Measurements from ENCODE around the gene HMGCS2. TPM values are rescaled to one million over a fixed set of nuclear protein-coding genes. Genes with fewer than 3 reads are reported as not detected.

HMGCS2 gene
- total RNA-seq, 2 experiments from 2014 or later: not detected

DNA sequence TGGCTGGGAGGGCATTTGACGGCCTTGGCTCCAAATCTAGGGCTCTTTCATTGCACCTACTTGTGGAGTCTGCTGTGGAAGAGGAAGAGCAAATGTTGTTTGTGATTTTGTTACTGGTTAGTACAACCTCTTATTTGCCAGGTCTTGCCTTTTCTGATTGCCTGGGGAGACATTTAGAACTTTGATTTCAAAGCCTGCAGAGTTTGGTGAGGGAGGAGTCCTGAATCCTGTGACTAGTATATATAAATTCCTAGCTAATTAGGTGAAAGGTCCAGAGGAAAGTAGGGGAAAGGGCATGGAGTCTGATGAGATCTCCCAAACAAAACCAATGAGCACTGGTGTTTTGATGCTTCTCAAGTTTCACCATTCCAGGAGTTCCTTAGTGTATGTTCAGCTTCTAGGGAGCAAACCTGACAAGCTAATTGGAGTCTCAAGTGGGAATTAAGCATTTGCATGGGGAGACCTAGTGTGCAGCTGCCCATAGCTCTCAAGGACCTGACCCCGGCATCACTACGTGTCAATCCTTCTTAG, 5.1 kb upstream of the HMGCS2 start:
- CTCF ChIA-PET: interaction anchor here (1.9 kb wide), 1 partner anchor 29 kb away, joined by 4 read pairs; no protein-coding TSS in a partner anchor
- DNase-seq: no peak
- intact Hi-C loops (cut with micrococcal nuclease): no loop called here
- H3K4me1 Mint-ChIP-seq (ENCODE audit: low read depth): no peaks in the 10 kb centered on the region
- H3K27ac Mint-ChIP-seq: no peak overlapping the region
- no peaks in the 10 kb centered on the region for H3K36me3 Mint-ChIP-seq (ENCODE audit: low read depth)
- no peaks in the 10 kb centered on the region for H3K27me3 Mint-ChIP-seq (ENCODE audit: low read depth)
- H3K9me3 Mint-ChIP-seq: no peaks in the 10 kb centered on the region
- H3K4me3 Mint-ChIP-seq: no peak overlapping the region

DNA sequence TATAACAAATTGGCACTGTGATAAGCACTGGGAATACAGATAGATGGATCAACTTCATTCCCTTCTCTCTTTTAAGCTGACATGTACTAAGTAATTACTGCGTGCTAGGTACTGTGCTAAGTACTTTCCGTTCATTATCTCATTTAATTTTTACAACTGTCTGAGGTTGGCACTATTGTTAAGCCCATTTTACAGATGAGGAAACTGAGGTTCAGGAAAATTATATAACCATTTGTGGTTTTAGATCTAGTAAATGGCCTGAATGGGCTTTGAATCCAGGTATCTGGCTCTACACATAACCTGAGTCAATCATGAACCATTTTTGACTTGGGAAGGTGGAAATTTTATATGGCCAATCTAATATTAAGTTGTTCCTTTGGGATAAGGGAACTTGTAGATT, 3.6 kb upstream of the HMGCS2 start:
- CTCF ChIA-PET: interaction anchor here (1.0 kb wide), 1 partner anchor 29 kb away, joined by 3 read pairs; no protein-coding TSS in a partner anchor
- no peaks in the 10 kb centered on the region for H3K36me3 Mint-ChIP-seq (ENCODE audit: low read depth)

DNA sequence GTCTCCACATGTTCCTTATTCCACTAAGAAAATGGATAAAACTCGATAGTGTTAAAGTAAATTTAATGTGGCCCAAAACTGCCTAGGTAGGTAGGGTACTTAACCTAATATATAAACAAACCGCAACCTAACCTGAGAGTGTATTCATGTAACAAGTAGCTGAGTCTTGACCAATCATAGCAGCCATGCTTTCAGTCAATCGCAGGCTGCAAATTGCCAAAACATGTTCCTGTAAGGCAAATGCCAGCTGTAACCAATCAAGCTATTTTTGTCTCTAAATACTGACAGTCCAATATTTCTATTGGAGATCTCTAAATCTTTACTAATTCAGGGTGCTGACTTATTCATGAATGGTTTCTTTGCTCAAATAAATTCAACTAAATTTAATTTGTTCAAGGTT, 3.1 kb upstream of the HMGCS2 start:
- Mint-ChIP-seq H3K27me3 (ENCODE audit: low read depth) (peaks cover 8% of the 10 kb centered on the region), H3K36me3 (ENCODE audit: low read depth) (no peaks in the 10 kb centered on the region), H3K4me3 (no peak overlapping the region), H3K27ac (no peak overlapping the region), H3K4me1 (ENCODE audit: low read depth) (peaks cover 4% of the 10 kb centered on the region), H3K9me3 (no peaks in the 10 kb centered on the region)
- intact Hi-C loops (cut with micrococcal nuclease): no loop called here
- no peak for DNase-seq
- CTCF ChIA-PET: interaction anchor here (0.6 to 1.0 kb wide), 2 partner anchors 29 to 155 kb away, joined by 3 to 4 read pairs; no protein-coding TSS in a partner anchor

More for the DNA sequence above, 3.6 kb upstream of the HMGCS2 start:
- H3K27ac Mint-ChIP-seq: no peak overlapping the region
- H3K4me1 Mint-ChIP-seq (ENCODE audit: low read depth): peaks cover 2% of the 10 kb centered on the region
- no peaks in the 10 kb centered on the region for H3K9me3 Mint-ChIP-seq
- intact Hi-C loops (cut with micrococcal nuclease): no loop called here
- H3K27me3 Mint-ChIP-seq (ENCODE audit: low read depth): peaks cover 2% of the 10 kb centered on the region
- no peak for DNase-seq
- no peak overlapping the region for H3K4me3 Mint-ChIP-seq

DNA sequence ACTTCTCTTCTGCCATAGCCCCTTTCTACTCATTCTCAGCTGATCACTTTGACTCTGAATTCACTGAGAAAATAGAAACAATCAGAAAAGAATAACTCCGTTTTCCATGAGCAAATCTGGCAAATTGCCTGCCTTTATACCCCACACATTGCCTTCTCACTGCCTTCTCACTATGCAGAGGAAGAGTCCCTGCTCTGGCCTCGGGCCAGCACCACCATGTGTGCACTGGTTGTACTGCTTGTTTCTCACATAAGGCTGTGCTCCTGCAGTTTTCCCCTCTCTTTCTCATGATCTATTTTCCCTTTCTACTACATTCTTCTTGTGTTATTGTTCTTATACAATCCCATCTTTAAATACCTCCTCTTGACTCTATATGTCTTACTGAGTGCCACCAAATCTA, 2.3 kb upstream of the HMGCS2 start:
- H3K27me3 Mint-ChIP-seq (ENCODE audit: low read depth): peaks cover 8% of the 10 kb centered on the region
- no peaks in the 10 kb centered on the region for H3K9me3 Mint-ChIP-seq
- no peak for DNase-seq
- H3K36me3 Mint-ChIP-seq (ENCODE audit: low read depth): no peaks in the 10 kb centered on the region
- intact Hi-C loops (cut with micrococcal nuclease): no loop called here
- CTCF ChIA-PET: no interaction called here
- H3K4me3 Mint-ChIP-seq: no peak overlapping the region
- no peak overlapping the region for H3K27ac Mint-ChIP-seq
- peaks cover 4% of the 10 kb centered on the region for H3K4me1 Mint-ChIP-seq (ENCODE audit: low read depth)

DNA sequence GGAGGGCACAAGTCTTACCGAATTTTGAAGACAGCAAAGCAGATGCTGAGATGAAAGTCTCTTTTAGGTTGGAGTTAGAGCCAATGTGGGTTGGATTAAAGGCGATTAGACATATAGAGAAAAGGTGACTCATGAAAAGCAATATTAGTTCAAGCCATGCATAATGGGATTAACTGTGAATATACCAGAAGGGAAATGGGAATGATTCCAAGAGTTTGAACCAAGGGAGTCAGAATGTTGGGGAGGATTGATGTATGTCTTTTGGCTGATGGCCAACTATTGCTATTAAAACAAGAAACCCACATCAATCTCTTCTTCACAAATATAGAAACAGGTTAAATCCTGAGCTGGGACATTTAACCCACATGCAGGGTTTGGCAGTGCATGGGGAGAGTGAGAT, 1.2 kb downstream of the HMGCS2 start:
- Mint-ChIP-seq H3K27me3 (ENCODE audit: low read depth) (peaks cover 11% of the 10 kb centered on the region), H3K36me3 (ENCODE audit: low read depth) (no peaks in the 10 kb centered on the region), H3K9me3 (no peaks in the 10 kb centered on the region), H3K4me3 (no peak overlapping the region), H3K27ac (no peak overlapping the region), H3K4me1 (ENCODE audit: low read depth) (peaks cover 4% of the 10 kb centered on the region)
- DNase-seq: no peak
- intact Hi-C loops (cut with micrococcal nuclease): no loop called here
- CTCF ChIA-PET: interaction anchor here (1.1 to 2.6 kb wide), 3 partner anchors 11 to 23 kb away, joined by 3 to 9 read pairs (median 3); no protein-coding TSS in a partner anchor

DNA sequence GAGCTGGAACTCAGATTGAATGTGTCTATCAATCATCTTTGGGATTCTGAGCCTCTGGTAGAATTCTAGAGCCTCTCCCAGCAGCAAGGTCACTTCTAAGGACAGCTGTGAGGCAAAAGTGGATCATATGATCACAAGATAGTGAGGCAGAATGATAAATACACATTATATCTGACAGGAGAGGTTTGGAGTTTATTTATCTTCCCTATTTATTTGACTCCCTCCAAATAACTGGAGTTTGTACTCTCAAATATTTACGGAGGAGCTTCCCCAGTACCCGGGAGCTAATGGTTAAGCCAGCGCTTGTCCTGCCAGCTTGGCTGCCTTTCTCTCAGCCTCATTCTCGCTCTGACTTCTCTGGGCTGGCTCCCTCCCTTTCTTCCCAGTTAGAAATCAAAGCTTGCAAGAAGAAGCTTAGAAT, 2.3 kb downstream of the HMGCS2 start:
- H3K36me3 Mint-ChIP-seq (ENCODE audit: low read depth): no peaks in the 10 kb centered on the region
- CTCF ChIA-PET: interaction anchor here (2.6 kb wide), 1 partner anchor 22 kb away, joined by 9 read pairs; no protein-coding TSS in a partner anchor
- peaks cover 4% of the 10 kb centered on the region for H3K4me1 Mint-ChIP-seq (ENCODE audit: low read depth)
- no peaks in the 10 kb centered on the region for H3K9me3 Mint-ChIP-seq
- H3K4me3 Mint-ChIP-seq: no peak overlapping the region
- H3K27me3 Mint-ChIP-seq (ENCODE audit: low read depth): peaks cover 11% of the 10 kb centered on the region
- DNase-seq: no peak
- intact Hi-C loops (cut with micrococcal nuclease): no loop called here
- no peak overlapping the region for H3K27ac Mint-ChIP-seq

DNA sequence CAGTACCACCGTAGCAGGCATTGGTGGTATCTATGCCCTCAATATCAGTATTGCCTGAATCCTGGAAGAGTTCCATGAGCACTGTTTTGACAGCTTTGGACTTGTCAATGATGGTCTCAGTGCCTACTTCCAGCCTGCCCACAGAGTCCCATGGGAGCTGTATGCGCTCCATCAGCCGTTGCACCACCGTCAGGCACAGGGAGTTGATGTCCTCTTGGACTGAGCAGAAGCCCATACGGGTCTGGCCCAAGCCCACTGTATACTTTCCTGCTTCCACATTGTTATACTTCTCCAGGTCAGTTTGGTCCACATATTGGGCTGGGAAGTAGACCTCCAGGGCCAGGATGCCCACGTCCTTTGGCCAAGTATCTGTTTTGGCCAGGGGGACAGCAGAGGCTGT, 4.5 kb downstream of the HMGCS2 start:
- CTCF ChIA-PET: interaction anchor here (0.8 kb wide), 1 partner anchor 88 kb away, joined by 3 read pairs; no protein-coding TSS in a partner anchor
- Mint-ChIP-seq H3K9me3 (no peaks in the 10 kb centered on the region), H3K27me3 (ENCODE audit: low read depth) (peaks cover 11% of the 10 kb centered on the region), H3K4me3 (no peak overlapping the region), H3K4me1 (ENCODE audit: low read depth) (peaks cover 4% of the 10 kb centered on the region), H3K36me3 (ENCODE audit: low read depth) (no peaks in the 10 kb centered on the region), H3K27ac (no peak overlapping the region)
- intact Hi-C loops (cut with micrococcal nuclease): no loop called here
- no peak for DNase-seq

DNA sequence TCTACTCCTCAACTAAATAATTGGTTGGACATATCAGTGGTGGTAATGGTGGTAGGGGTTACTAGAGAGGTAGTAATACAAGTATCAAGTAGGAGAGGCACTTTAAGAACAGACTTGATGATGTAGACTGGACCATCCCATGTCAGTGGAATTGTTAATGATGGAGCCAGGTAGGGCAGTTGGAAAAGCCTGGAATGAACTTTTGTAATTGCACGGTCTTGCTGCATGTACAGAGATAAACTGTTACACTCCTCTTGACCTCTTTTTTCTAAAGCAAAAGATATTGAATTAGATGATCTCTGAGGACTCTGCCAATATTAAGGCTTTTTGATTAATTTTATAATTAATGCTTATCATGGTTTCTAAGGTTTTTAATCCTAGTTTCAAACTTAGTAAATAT, 5.8 kb downstream of the HMGCS2 start:
- Mint-ChIP-seq H3K9me3 (no peaks in the 10 kb centered on the region), H3K27me3 (ENCODE audit: low read depth) (peaks cover 11% of the 10 kb centered on the region), H3K27ac (no peak overlapping the region), H3K4me3 (no peak overlapping the region), H3K4me1 (ENCODE audit: low read depth) (peaks cover 4% of the 10 kb centered on the region), H3K36me3 (ENCODE audit: low read depth) (no peaks in the 10 kb centered on the region)
- no peak for DNase-seq
- intact Hi-C loops (cut with micrococcal nuclease): no loop called here
- CTCF ChIA-PET: interaction anchor here (0.9 kb wide), 1 partner anchor 18 kb away, joined by 4 read pairs; no protein-coding TSS in a partner anchor

DNA sequence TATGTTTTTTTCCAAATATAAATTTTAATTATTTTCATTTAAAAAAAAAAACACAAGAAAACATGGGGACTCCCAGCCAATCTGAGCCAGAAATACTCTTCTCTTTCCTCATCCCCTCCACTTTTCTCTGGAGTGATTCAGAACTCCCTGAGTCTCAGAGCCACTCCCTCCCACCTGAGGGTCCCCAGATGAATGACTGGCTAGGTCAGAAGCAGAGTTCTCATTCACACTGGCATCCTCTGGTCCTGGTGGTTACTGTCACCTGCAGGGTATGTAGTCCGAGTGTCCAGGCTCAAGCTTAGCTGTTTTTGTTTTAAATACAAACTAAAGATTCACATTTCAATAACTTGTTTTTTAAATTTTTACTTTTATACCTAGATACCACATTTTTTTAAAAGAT, 6.3 kb downstream of the HMGCS2 start:
- Mint-ChIP-seq H3K27ac (no peak overlapping the region), H3K4me3 (no peak overlapping the region), H3K9me3 (no peaks in the 10 kb centered on the region), H3K27me3 (ENCODE audit: low read depth) (peaks cover 9% of the 10 kb centered on the region), H3K36me3 (ENCODE audit: low read depth) (no peaks in the 10 kb centered on the region), H3K4me1 (ENCODE audit: low read depth) (peaks cover 3% of the 10 kb centered on the region)
- CTCF ChIA-PET: no interaction called here
- intact Hi-C loops (cut with micrococcal nuclease): no loop called here
- no peak for DNase-seq

DNA sequence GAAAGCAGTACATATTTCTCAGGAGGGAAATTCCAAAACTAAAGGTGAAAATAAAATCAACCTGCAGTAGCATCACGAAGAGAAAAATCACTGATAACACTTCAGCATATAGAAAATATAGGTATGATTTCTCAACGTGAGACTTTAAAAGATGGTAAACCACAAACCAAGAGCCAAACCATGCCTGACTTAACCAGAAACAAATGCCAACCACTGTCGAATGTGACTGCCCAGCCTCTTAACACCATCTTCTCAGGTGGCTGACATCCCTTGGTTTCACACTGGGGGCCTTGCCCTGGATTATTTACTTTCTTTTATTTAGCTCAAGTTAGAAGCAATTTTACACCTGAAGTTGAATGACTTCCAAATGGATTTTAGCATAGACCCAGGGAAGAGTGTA, 10.1 kb downstream of the HMGCS2 start:
- Mint-ChIP-seq H3K27me3 (ENCODE audit: low read depth) (no peaks in the 10 kb centered on the region), H3K4me1 (ENCODE audit: low read depth) (no peaks in the 10 kb centered on the region), H3K36me3 (ENCODE audit: low read depth) (no peaks in the 10 kb centered on the region), H3K9me3 (no peaks in the 10 kb centered on the region), H3K4me3 (no peak overlapping the region), H3K27ac (no peak overlapping the region)
- intact Hi-C loops (cut with micrococcal nuclease): no loop called here
- CTCF ChIA-PET: interaction anchor here (0.6 kb wide), 1 partner anchor 124 kb away, joined by 3 read pairs; no protein-coding TSS in a partner anchor
- DNase-seq: no peak

DNA sequence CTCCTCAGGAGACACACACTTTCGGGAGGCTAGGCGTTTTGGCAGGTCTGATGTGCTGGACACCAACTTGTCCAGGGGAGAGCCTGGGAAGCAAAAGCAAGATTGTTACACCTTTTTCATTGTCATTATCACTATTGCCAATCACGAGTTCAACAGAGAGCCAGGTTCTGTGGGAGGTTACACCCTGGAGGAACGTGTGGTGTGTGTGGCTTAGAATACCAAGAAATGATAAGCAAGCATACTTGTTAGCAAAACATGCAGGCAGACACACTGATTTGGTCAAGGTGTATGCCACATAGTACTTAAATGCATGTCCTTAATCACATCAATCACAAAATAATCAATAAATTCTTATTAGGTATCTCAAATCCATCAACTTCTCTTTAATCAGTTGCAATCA, 16.1 kb downstream of the HMGCS2 start:
- DNase-seq: no peak
- Mint-ChIP-seq H3K27me3 (ENCODE audit: low read depth) (peaks cover 2% of the 10 kb centered on the region), H3K4me1 (ENCODE audit: low read depth) (no peaks in the 10 kb centered on the region), H3K27ac (no peak overlapping the region), H3K36me3 (ENCODE audit: low read depth) (no peaks in the 10 kb centered on the region), H3K4me3 (no peak overlapping the region), H3K9me3 (no peaks in the 10 kb centered on the region)
- intact Hi-C loops (cut with micrococcal nuclease): no loop called here
- CTCF ChIA-PET: interaction anchor here (6.2 kb wide), 1 partner anchor 9 kb away, joined by 24 read pairs; no protein-coding TSS in a partner anchor

DNA sequence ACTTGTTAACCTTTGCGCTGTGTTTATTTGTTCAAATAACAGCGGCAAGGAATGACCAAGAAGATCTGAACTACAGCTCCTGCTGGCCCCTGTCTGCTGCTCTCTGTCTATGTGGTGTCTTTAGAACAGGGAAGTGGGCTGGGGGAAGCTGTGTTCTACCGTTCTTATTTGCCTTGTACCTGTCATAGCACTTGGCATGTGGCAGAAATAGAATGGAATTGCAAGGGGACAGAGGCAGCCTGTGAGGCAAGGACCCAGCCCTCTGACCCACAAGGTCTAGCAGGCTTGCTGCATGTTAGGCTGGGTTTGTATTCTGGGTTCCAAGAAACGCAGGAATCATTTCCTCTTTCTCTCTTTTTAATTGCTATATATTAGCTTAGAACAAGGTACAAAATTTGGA, 20.7 kb downstream of the HMGCS2 start:
- no peak for DNase-seq
- no peaks in the 10 kb centered on the region for H3K9me3 Mint-ChIP-seq
- no peak overlapping the region for H3K27ac Mint-ChIP-seq
- CTCF ChIA-PET: no interaction called here
- intact Hi-C loops (cut with micrococcal nuclease): no loop called here
- H3K27me3 Mint-ChIP-seq (ENCODE audit: low read depth): peaks cover 2% of the 10 kb centered on the region
- H3K36me3 Mint-ChIP-seq (ENCODE audit: low read depth): peaks cover 10% of the 10 kb centered on the region
- H3K4me3 Mint-ChIP-seq: no peak overlapping the region
- peaks cover 15% of the 10 kb centered on the region for H3K4me1 Mint-ChIP-seq (ENCODE audit: low read depth)

DNA sequence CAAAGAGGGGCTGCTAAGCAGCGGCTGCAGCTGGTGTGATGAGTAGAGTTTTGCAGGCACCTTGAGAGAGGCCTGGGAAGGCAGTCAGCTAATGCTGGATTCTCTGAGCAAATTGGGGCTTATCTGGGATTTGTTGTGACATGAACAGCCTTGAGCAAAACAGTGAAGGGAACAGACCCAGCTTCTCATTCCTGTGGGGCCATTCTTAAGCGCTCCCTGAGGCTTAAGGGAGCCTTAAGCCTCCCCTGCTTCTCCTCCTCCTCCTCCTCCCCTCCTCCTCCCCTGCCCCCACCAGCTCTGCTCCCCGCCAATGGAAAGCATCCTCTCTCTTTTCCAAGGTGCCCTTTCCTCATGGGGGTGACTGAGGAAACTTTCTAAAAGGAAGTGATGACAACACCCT, 21.3 kb downstream of the HMGCS2 start:
- intact Hi-C loops (cut with micrococcal nuclease): no loop called here
- CTCF ChIA-PET: interaction anchor here (0.8 to 1.0 kb wide), 3 partner anchors 19 to 148 kb away, joined by 3 to 4 read pairs (median 3); no protein-coding TSS in a partner anchor

More for the DNA sequence above, 21.3 kb downstream of the HMGCS2 start:
- peaks cover 11% of the 10 kb centered on the region for H3K36me3 Mint-ChIP-seq (ENCODE audit: low read depth)
- H3K27ac Mint-ChIP-seq: no peak overlapping the region
- no peaks in the 10 kb centered on the region for H3K9me3 Mint-ChIP-seq
- H3K27me3 Mint-ChIP-seq (ENCODE audit: low read depth): peaks cover 1% of the 10 kb centered on the region
- peaks cover 15% of the 10 kb centered on the region for H3K4me1 Mint-ChIP-seq (ENCODE audit: low read depth)
- H3K4me3 Mint-ChIP-seq: no peak overlapping the region
- DNase-seq: no peak
